ENCODE data around the gene GPC6.
A peak's percentile ranks its signal among the peaks of the same experiment; 100 is the strongest.
"Not testable (repeated sequence)": the region's sequence is repeated elsewhere in the genome, so short reads cannot be mapped to it uniquely, and the experiment has no call there.

The GPC6 gene

DNA sequence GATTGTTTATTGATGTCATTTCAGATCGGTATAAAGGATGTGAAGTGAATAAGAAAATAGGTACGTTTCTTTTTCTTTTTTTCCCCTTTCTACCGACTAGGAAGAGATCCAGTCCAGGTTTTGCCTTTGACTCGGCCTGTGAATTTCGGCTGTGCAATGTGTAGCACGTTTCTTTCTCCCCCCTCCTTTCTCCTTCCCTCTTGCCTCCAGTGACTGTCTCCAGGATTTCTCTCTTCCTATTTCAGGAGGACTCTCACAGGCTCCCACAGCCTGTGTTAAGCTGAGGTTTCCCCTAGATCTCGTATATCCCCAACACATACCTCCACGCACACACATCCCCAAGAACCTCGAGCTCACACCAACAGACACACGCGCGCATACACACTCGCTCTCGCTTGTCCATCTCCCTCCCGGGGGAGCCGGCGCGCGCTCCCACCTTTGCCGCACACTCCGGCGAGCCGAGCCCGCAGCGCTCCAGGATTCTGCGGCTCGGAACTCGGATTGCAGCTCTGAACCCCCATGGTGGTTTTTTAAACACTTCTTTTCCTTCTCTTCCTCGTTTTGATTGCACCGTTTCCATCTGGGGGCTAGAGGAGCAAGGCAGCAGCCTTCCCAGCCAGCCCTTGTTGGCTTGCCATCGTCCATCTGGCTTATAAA is at the start of gene GPC6:
GPC6 (plus strand) TSS at position 185 of the 657 bp plus-strand sequence.
- DNase-seq (ENCODE audit: low spot score) = peak; percentile 74

DNA sequence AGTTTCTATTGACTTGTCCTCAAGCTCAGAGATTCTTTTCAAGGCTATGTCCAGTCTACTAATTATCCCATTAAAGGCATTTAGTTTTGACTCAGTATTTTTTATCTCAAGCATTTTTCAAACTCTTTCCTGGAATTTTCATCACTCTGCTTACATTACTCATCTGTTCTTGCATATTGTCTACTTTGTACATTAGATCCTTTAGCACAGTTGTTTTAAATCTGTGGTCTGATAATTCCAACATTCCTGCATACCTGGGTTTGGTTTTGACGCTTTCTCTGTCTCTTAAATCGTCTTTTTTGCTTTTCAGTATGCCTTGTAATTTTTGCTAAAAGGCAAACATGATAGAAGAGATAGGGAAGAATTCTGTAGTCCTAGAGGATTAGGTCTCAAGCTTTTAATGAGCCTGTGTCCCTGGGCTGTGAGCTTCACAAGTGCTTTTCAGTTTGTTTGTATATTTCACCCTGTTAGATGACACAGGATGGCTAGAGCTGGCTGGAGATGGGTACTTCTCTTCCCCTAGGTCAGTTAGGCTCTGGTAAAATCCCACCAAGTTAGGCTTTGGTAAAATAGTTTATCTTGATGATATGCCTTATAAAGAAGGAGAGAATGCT is 46.1 kb upstream of the GPC6 start:
- no peak for DNase-seq (ENCODE audit: low spot score)

DNA sequence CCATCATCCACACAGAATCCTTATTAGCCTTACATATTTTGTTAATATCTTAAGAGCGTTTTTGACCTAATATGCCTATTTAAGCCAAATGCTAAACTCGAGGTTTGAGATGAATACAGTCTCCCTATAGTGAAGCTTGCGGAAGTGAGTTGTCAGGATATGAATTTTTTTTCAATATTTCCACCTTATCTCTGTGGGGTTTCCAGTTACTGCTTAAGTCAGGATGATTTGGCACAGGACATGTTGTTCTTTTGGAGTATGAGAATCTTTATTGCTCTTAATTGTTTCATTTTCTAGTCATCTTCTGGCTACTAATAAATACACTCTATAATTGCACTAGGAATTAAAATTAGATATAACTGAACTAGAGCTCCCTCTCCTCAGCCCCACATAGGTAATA is 44.2 kb upstream of the GPC6 start:
- no peak for DNase-seq (ENCODE audit: low spot score)

DNA sequence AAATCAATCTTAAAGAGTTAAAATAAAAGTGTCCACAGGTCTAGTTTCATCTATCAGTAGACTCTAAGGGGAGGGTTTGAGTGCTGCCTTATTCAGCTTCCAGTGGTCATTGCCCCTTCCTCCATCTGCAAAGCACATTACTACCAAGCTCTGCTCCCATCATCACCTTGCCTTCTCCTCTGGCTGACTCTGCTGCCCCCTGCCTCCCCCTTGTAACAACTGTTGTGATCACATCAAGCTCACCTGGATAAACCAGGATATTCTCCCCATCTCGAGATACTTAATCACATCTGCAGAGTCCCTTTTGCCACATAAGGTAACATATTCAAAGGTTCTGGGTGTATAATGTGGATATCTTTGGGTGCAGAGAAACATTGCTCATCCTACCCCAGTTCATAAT is 43.3 kb upstream of the GPC6 start:
- no peak for DNase-seq (ENCODE audit: low spot score)

DNA sequence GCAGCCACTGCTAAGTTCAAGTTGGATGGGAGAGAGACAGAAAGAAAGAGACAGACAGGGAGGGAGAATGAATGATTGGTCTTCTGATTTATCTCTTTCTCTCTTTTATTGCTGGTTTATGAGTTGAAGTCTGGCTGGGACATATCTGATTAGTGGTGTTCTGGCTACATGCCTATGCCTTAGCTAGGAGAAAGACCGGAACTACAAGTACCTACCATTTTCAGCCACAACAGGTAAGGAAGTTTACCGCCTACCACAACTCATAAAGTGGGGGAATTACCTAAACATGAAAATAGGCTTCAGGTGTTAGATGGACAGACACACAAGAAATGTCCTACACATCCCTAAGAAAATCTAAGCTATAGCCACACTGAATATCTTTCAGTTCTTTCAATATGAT is 36.6 kb upstream of the GPC6 start:
- no peak for DNase-seq (ENCODE audit: low spot score)

DNA sequence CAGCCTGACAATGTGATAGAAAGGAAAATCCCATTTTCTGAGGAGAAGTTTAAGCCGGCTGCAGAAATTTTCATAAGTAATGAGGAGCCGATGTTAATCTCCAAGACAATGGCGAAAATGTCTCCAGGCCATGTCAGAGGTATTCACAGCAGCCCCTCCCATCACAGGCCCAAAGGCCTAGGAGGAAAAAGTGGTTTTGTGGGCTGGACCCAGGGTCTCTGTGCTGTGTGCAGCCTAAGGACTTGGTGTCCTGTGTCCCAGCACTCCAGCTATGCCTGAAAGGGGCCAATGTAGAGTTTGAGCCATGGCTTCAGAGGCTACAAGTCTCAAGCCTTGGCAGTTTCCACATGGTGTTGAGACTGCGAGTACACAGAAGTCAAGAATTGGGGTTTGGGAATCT is 32.9 kb upstream of the GPC6 start:
- no peak for DNase-seq (ENCODE audit: low spot score)

DNA sequence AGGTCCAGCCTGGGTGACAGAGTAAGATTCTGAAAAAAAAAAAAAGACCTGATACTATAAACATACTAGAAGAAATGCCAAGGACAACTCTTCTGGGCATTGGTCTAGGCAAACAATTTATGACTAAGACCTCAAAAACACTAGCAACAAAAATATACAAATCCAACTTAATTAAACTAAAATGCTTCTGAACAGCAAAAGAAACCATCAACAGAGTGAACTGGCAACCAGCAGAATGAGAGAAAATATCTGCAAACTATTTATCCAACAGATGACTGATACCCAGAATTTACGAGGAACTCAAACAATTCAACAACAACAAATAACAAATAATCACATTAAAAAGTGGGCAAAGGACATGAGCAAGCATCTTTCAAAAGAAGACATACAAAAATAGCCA is 26.8 kb upstream of the GPC6 start:
- no peak for DNase-seq (ENCODE audit: low spot score)

DNA sequence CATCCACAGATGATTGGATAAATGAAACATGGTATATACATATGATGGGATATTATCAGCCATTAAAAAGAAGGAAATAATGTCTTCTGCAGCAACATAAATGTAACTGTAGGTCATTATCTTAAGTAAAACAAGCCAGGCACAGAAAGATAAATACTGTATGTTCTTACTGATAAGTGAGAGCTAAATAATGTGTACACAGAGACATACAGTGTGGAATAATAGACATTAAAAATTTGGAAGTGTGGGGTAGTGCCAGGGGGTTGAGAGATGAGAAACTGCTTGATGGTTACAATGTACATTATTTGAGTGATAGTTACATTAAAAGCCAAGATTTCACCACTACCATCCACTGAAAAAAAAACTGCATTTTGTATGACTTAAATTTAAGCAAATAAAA is 26.0 kb upstream of the GPC6 start:
- DNase-seq (ENCODE audit: low spot score) = no peak

DNA sequence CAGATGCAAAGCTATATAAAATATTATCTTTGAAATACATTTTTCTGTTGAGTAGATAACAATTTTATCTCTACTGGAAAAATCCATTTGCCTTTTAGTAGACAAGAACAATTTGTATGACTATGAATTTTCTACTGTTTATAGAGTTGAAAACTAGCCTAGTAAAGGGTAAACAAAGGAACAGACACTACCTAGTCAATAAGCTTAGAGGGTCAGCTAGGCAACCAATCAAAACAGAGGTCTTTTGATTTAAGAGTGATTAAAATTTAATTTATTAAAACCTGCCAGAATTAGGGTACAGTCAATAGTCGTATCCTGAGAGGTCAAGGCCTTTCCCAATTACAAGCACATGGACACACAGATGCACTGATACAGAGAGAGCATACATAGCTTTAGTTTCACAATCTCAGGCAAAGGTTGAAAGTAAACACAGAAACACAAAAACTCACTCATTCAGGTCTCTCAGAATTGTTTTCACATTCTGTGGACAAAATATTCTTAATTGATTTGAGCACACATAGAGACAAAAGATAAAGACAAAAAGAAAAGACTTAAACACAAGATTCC is 24.5 kb upstream of the GPC6 start:
- no peak for DNase-seq (ENCODE audit: low spot score)

DNA sequence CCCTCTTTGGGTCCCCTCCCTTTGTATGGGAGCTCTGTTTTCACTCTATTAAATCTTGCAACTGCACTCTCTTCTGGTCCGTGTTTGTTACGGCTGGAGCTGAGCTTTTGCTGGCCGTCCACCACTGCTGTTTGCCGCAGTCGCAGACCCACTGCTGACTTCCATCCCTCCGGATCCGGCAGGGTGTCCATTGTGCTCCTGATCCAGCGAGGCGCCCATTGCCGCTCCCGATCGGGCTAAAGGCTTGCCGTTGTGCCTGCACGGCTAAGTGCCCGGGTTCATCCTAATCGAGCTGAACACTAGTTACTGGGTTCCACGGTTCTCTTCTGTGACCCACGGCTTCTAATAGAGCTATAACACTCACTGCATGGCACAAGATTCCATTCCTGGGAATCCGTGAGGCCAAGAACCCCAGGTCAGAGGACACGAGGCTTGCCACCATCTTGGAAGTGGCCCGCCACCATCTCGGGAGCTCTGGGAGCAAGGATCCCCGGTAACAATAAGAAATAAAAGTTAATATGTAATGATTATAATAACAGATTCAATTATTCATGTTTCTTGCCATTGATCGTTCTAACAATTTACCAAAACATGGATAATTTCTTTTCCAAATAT is 19.7 kb upstream of the GPC6 start:
- not testable (repeated sequence) for DNase-seq (ENCODE audit: low spot score)

DNA sequence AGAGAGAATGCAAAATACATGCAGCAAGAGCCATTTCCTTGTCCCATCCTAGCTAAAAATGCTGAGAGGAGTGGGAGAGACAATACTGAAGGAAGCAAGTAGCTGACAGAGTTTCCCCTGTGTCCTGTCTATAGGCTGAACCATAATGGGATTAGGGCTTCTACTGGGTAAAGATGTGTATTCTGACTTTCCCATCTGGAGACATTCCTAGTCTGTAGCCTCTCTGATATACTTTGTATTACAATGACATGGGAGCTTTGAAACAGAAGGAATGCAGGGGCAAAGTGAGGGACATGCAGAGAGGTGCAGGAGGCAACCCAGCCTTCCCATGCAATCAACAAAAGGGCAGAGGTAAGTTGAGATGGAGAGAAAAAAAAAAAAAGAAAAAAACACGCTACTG is 10.5 kb upstream of the GPC6 start:
- no peak for DNase-seq (ENCODE audit: low spot score)

DNA sequence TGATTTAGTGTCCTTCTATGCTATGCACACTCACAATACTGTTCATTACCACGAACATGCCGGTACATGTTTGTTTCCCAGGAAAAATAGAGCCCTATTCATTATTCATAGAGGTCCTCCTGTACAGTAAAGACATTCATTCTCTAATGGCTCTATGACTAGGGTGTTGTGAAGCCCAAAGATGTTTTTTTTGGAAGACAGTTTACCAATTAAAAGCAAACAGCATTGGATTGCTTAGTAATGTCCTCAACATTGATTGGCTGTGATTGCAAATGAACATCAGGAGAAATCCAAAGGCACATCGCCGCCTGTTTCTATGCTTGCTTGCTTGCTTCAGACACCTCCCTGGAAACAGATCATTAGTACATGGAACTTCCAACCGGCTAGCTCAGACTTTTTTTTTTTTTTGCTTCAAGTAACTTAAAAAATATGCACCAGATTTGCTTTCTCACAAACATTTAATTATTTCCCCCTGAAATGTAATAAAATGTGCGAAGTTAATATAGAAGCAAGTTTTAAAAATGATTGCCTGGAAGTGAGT is 8.8 kb upstream of the GPC6 start:
- no peak for DNase-seq (ENCODE audit: low spot score)

DNA sequence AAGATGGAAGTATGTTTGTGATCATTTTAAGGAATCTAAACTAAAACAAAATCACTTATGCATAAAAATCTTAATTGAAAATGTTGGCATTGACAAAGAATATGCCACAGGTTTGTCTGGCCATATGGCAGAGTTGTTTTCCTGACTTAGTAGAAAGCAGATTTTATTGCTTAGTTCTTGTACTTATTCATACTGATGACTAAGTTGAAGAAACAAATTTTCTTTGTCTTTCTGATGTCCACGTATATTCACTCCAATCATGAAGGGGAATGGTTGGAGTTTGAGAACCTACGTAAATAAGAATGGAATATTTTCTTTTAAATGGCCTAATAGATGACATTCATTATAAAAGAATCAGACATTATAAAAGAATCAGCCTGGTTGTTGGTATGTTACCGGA is 8.0 kb upstream of the GPC6 start:
- no peak for DNase-seq (ENCODE audit: low spot score)

DNA sequence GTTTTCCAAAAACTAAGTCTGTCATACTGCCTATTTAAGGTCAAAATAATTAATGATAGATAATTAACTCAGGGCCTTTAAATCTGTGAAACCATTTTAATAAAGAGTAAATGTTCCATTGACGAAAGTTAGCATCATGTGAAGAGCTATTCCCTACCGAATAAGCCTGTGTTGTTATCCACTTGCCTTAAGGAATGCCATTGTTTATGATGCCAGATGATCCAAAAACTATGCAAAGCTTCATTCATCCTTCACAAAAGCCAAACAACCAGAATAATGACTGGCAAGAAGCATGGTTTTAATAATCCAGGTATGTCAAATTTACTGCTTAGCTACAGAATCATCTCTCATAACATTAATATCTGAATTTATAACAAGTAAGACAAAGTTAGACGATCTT is 6.5 kb upstream of the GPC6 start:
- no peak for DNase-seq (ENCODE audit: low spot score)

DNA sequence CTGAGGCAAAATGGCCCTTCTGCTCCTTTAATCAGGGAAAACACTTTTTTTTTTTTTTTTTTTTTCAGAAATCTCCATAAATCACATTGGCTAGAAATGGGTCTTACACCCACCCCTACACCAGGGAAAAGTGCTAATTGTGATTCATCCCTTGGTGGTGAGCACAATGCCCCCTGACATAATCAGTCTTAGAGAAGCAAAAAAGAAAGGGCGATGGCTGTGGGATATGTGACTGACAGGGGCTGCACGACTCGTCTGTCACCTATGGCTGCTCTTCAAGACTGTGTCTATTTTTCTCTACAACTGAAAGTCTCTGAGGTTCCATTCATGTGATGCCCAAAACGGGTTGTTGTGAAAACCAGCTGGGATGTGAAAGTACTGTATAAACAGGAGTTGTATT is 3.6 kb upstream of the GPC6 start:
- DNase-seq (ENCODE audit: low spot score) = no peak

DNA sequence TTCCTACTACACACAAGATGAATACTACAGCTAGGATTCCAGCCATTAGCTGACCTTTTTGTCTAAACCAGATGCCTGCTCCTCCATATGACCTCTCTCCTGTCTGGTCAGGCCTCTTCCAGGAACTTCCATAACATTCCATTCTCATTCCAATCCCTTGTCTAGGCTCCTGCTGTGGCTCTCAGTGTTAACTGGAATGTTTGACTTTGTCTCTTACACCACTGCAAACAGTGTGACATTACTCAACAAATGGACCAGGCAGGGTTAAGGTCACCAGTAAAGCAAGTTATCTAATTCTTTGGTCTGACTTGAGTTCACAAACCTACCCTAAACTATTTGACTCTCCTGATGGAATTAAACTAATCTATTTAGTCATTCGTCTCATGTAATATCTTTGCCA is 2.1 kb upstream of the GPC6 start:
- no peak for DNase-seq (ENCODE audit: low spot score)

DNA sequence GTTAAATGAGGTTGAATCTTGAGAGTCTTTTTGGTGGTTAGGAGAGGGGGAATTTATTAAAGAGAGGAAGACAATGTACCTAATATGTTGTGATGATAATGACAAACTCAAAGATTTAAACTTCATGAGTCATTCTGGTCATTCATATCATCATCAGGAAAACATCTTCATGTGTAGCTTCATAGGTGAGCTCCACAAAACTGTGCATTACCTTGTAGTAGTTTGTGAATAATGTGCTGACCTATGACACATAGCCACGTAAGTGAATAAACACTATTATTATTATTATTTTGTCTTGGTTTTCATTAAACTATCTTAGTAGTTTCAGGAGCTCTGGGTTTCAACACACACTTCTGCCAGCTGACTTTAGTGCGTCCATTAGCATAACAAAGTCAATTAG is 997 bp upstream of the GPC6 start:
- no peak for DNase-seq (ENCODE audit: low spot score)

DNA sequence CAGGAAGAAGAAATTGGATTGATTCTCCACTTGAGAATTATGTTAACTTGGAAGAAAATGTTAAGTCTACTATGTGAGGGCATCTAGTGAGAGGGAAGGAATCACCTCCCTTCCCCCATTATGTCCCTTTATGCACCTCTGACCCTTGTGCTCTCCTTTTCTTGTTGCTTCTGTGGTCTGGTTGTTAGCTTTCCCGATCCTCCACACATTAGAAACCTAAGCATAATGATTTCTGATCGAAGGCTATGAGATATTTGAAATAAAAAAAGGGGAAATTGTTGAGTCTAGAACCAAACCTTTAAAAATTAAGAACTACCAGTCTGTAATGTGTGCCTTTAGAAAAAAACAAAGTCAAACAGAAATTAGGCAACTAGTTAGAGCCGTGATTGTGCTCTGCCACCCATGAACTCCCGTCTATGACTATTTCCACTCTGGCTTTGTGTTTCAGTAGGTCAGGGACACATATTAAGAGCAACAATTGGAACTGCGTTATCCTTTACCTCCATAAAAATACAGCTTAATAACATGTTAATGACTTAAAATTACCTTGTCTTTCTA is 463 bp upstream of the GPC6 start:
- no peak for DNase-seq (ENCODE audit: low spot score)

DNA sequence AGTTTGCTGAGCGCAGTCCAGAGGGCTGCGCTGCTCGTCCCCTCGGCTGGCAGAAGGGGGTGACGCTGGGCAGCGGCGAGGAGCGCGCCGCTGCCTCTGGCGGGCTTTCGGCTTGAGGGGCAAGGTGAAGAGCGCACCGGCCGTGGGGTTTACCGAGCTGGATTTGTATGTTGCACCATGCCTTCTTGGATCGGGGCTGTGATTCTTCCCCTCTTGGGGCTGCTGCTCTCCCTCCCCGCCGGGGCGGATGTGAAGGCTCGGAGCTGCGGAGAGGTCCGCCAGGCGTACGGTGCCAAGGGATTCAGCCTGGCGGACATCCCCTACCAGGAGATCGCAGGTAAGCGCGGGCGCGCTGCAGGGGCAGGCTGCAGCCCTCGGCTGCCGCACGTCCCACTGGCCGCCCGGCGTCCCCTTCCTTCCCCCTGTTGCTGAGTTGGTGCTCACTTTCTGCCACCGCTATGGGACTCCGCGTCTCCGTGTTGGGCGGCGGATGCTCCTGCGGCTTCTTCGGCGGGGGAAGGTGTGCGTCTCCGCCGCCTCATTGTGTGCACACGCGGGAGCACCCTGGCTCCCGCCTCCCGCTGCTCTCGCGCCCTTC is 772 bp downstream of the GPC6 start:
- peak; percentile 74 for DNase-seq (ENCODE audit: low spot score)

DNA sequence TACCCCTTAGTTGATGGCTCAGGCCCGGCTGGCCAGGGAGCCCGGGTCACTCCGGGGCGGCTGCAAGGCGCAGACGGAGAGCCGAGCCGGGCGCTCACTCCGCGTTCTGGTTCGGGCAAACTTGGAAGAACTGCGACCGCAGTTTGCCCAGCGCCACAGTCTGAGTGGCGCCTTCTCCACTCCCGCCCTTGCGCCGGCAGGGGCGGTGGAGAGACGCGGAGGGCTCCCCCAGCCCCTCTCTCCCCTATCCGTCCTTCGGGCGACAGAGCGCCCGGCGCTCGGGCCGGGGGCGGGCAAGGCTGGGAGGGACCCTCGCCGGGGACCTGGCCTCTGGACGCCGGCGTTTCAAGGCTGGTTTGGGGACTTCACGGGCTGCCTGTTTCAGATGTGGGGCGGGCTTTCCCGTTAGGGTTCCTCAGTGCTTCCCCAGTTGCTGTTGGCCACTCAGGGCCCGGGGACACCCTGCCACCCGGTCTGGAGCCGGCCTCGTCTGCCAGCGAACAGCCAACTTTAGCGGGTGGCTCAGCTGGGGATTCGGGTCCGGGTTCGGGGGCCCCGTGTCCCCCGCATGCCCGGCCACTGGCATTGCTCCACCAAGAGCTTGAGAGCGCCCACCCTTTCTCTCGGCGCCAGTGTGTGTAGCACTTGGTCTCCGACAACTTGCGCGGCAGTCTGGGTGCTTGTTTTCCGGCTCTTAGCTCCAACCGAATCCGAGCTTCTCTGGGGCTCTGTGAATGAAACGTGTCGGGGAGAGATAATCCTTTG is 1.5 kb downstream of the GPC6 start:
- DNase-seq (ENCODE audit: low spot score) = peak; percentile 88

DNA sequence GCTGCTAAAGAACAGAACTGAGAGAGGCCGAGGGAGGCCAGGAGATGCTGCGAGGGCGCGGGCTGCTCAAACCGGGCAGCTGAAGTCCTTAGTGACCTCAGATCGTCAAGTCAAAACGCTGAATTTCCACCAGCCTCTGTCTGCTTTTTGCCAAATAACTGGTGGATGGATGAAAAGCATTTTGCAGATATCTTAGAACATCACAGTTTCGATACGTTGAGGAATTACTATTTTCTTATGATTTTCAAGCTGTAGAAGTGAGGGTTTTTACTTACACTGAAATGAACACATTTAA is 2.0 kb downstream of the GPC6 start:
- DNase-seq (ENCODE audit: low spot score) = no peak

DNA sequence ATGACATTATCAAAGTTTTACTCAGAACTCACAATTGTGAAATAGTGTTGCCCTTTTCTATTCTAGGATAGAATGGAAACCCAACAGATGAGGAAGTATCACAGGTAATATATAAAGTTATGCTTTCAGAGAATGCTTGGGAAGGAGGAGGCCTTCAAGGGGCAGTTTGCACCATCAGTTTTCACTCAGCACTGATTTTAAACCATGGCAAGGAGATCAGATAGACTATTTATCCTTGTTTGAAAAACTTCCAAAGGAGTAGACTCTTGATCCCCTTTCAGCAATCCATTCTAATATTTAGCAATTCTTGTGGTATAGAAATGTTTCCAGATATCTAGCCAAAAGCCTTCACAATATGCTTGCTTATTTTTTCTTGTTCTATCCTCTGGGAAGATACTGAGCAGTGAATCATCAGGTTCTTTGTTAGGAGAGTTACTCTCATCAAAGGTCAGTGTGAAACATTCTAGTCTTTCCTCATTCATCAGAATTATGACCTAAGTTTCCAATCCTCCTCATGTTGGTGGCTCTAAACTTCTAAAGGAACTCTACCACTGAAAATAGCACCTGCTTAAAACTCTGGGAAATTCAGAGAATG is 3.8 kb downstream of the GPC6 start:
- no peak for DNase-seq (ENCODE audit: low spot score)

All from left forelimb (tissue), 1 donor.